ENCODE data around the gene ILF3. TPM values are rescaled to one million over a fixed set of nuclear protein-coding genes. Genes with fewer than 3 reads are reported as not detected.

ILF3 gene
- polyA plus RNA-seq, 3 donors, result 34.4 to 189 (median 48.1) TPM

GRCh38 chr19:10736916-10737551 is 82.9 kb downstream of the ILF3 start:
- peaks cover 100% of the 10 kb centered on the region for H3K79me2 ChIP-seq (ENCODE audit: insufficient read depth, low read length)
- peak overlapping the region in 1 of 2 donors; percentile 68 for H3K27ac ChIP-seq (ENCODE audit: low read depth in 1 of 2, low read length in 2 of 2)
- no peaks in the 10 kb centered on the region for H3K9me3 ChIP-seq (replicated peaks in 1 of 2; ENCODE audit: control insufficient read depth in 1 of 2, insufficient read depth in 1 of 2, low read length in 2 of 2)
- 94% methylated on average over 2 of the region's 9 CpGs for WGBS (ENCODE audit: insufficient coverage)
- H3K4me3 Mint-ChIP-seq, result no peak overlapping the region
- no peak overlapping the region for H3K9ac ChIP-seq (ENCODE audit: insufficient read depth, low read length, poor library complexity, severe bottlenecking)
- peaks cover 12 to 32% of the 10 kb centered on the region in 2 donors for H3K36me3 Mint-ChIP-seq
- peaks cover 0 to 3% of the 10 kb centered on the region in 2 donors for H3K36me3 ChIP-seq (replicated peaks in 1 of 2; ENCODE audit: control insufficient read depth in 1 of 2, insufficient read depth in 2 of 2, low read length in 2 of 2)
- no peaks in the 10 kb centered on the region for H3K9me3 Mint-ChIP-seq
- H3K4me1 ChIP-seq (ENCODE audit: control insufficient read depth in 1 of 2, insufficient read depth in 2 of 2, low read length in 2 of 2), result peaks cover 49 to 55% of the 10 kb centered on the region in 2 donors
- no peak overlapping the region for H3K4me3 ChIP-seq (replicated peaks in 1 of 3; ENCODE audit: low read depth in 2 of 3, low read length in 3 of 3)
- TF ChIP-seq CTCF (IDR thresholded peaks at IDR 0.05), result no peak
- DNase-seq, result no peak
- H3K4me1 Mint-ChIP-seq, result peaks cover 61% of the 10 kb centered on the region
- H3K27me3 ChIP-seq (ENCODE audit: control insufficient read depth in 2 of 2, insufficient read depth in 2 of 2, low read length in 2 of 2), result no peaks in the 10 kb centered on the region
- peak overlapping the region; percentile 43 to 91 (median 80) for H3K27ac Mint-ChIP-seq
- H2AFZ ChIP-seq (ENCODE audit: insufficient read depth, low read depth, low read length, poor library complexity, severe bottlenecking), result no peak overlapping the region
- H4K20me1 ChIP-seq (ENCODE audit: insufficient read depth, low read length), result peaks cover 99% of the 10 kb centered on the region
- peaks cover 0 to 1% (median 0%) of the 10 kb centered on the region in 3 donors for H3K27me3 Mint-ChIP-seq (ENCODE audit: low read depth in 3 of 3)
- intact Hi-C loops (cut with micrococcal nuclease), result no loop called here
- H3K4me2 ChIP-seq (replicated peaks; ENCODE audit: extremely low read depth, low read length, poor library complexity, severe bottlenecking), result no peak overlapping the region

DNA sequence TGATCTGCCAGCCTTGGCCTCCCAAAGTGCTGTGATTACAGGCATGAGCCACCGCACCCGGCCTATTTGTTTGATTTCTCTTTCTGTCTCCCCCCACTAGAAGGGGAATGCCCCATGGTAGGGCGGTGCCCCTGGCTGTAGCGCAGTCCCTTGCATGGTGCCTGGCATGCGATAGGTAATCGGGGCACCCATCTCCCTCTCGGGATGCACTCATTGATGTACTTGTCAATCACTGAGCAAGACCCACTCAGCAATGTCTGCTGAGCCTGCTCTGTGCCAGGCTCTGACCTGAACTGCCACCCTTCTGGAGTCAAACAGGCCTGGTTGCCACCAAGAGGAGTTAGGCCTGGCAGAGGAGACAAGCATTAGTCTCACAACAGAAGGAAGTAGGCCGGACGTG is 83.6 kb downstream of the ILF3 start:
- no peak overlapping the region for H2AFZ ChIP-seq (ENCODE audit: insufficient read depth, low read depth, low read length, poor library complexity, severe bottlenecking)
- Mint-ChIP-seq H3K4me3 (no peak overlapping the region), H3K27me3 (ENCODE audit: low read depth in 3 of 3) (peaks cover 0 to 1% (median 0%) of the 10 kb centered on the region in 3 donors), H3K36me3 (peaks cover 12 to 32% of the 10 kb centered on the region in 2 donors), H3K9me3 (no peaks in the 10 kb centered on the region), H3K27ac (peak overlapping the region; percentile 43 to 91 (median 80)), H3K4me1 (peaks cover 64% of the 10 kb centered on the region)
- H3K36me3 ChIP-seq (replicated peaks in 1 of 2; ENCODE audit: control insufficient read depth in 1 of 2, insufficient read depth in 2 of 2, low read length in 2 of 2), result peaks cover 0 to 3% of the 10 kb centered on the region in 2 donors
- DNase-seq, result peak in 1 of 3 donors; percentile 10
- H3K4me3 ChIP-seq (replicated peaks in 1 of 3; ENCODE audit: low read depth in 2 of 3, low read length in 3 of 3), result no peak overlapping the region
- H3K79me2 ChIP-seq (ENCODE audit: insufficient read depth, low read length), result peaks cover 100% of the 10 kb centered on the region
- H3K9me3 ChIP-seq (replicated peaks in 1 of 2; ENCODE audit: control insufficient read depth in 1 of 2, insufficient read depth in 1 of 2, low read length in 2 of 2), result no peaks in the 10 kb centered on the region
- no peak overlapping the region for H3K9ac ChIP-seq (ENCODE audit: insufficient read depth, low read length, poor library complexity, severe bottlenecking)
- peaks cover 99% of the 10 kb centered on the region for H4K20me1 ChIP-seq (ENCODE audit: insufficient read depth, low read length)
- 97% methylated on average over 4 of the region's 9 CpGs for WGBS (ENCODE audit: insufficient coverage)
- H3K4me2 ChIP-seq (replicated peaks; ENCODE audit: extremely low read depth, low read length, poor library complexity, severe bottlenecking), result no peak overlapping the region
- H3K27me3 ChIP-seq (ENCODE audit: control insufficient read depth in 2 of 2, insufficient read depth in 2 of 2, low read length in 2 of 2), result no peaks in the 10 kb centered on the region
- H3K27ac ChIP-seq (ENCODE audit: low read depth in 1 of 2, low read length in 2 of 2), result peak overlapping the region; percentile 53 to 68
- no peak for TF ChIP-seq CTCF (IDR thresholded peaks at IDR 0.05)
- intact Hi-C loops (cut with micrococcal nuclease), result no loop called here
- H3K4me1 ChIP-seq (ENCODE audit: control insufficient read depth in 1 of 2, insufficient read depth in 2 of 2, low read length in 2 of 2), result peaks cover 51 to 57% of the 10 kb centered on the region in 2 donors
